ENCODE results near the gene EFCAB11.

EFCAB11 gene

DNA sequence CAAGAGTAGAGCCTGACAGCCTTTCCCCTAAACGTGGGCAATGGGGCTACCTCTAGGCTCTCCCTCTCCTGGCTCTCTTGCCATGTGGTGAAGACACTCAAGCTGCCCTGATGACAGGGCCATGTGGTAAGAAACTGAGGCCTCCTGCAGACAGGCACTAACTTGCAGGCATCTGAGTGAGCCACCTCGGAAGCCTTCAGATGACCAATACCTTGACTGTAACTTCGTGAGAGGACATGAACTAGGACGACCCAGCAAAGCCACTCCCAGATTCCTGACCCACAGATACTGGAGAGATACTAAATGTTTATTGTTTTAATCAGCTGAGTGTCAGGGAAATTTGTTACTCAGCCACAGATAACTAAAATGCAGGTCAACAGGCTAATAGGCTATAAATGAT, 96.4 kb downstream of the EFCAB11 start:
- Histone ChIP-seq H3F3A (ENCODE audit: control insufficient read depth, insufficient read depth) (no peaks in the 10 kb centered on the region), H3K9me2 (replicated peaks; ENCODE audit: control insufficient read depth, low read length) (no peaks in the 10 kb centered on the region; the same call in 1 of the 2 replicates), H3K4me3 (ENCODE audit: low read length) (no peak overlapping the region), H3K27me3 (ENCODE audit: control insufficient read depth, low read length) (no peaks in the 10 kb centered on the region), H4K20me1 (ENCODE audit: control insufficient read depth, insufficient read depth, low read depth, low read length) (no peaks in the 10 kb centered on the region), H3K36me3 (ENCODE audit: control insufficient read depth, low read length) (no peaks in the 10 kb centered on the region), H3K79me2 (ENCODE audit: control insufficient read depth, low read length) (no peaks in the 10 kb centered on the region), H3K9me3 (ENCODE audit: control insufficient read depth, insufficient read depth, low read length) (no peaks in the 10 kb centered on the region), H3K4me2 (ENCODE audit: low read length) (no peak overlapping the region), H3K27ac (ENCODE audit: low read depth, low read length) (no peak overlapping the region), H3K4me1 (ENCODE audit: control insufficient read depth, low read length) (no peaks in the 10 kb centered on the region)
- TF ChIP-seq, protein P1, sequence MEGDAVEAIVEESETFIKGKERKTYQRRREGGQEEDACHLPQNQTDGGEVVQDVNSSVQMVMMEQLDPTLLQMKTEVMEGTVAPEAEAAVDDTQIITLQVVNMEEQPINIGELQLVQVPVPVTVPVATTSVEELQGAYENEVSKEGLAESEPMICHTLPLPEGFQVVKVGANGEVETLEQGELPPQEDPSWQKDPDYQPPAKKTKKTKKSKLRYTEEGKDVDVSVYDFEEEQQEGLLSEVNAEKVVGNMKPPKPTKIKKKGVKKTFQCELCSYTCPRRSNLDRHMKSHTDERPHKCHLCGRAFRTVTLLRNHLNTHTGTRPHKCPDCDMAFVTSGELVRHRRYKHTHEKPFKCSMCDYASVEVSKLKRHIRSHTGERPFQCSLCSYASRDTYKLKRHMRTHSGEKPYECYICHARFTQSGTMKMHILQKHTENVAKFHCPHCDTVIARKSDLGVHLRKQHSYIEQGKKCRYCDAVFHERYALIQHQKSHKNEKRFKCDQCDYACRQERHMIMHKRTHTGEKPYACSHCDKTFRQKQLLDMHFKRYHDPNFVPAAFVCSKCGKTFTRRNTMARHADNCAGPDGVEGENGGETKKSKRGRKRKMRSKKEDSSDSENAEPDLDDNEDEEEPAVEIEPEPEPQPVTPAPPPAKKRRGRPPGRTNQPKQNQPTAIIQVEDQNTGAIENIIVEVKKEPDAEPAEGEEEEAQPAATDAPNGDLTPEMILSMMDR (IDR thresholded peaks at IDR 0.05; ENCODE audit: low read depth, low read length, poor library complexity, severe bottlenecking): no peak
- no peak for TF ChIP-seq EZH2phosphoT487 (IDR thresholded peaks at IDR 0.05; ENCODE audit: borderline replicate concordance, low read length)

DNA sequence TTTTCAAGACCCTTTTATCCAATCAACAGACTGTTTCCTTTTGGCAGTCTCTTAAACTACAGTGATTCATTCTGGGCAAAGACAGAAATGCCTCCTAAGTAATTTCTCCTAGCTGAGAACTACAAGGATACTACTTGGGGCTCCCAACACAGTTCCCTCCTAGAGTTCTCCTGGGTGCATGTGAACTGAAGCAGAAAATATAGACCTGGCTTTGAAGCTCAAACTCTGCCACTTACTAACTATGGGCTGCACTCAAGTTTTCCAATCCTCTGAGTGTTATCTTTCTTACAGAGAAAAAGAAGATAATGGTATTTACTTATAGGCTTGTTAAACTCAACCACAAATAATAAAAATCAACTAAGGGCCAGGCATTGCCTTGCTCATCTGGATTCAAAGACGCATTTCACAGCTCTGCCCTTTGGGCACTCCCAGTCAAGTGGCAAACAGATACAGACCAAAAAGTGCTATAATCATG, 97.6 kb downstream of the EFCAB11 start:
- Histone ChIP-seq H3K27ac (ENCODE audit: low read depth, low read length) (no peak overlapping the region), H3K4me2 (ENCODE audit: low read length) (no peak overlapping the region), H3K9me3 (ENCODE audit: control insufficient read depth, insufficient read depth, low read length) (no peaks in the 10 kb centered on the region), H3K36me3 (ENCODE audit: control insufficient read depth, low read length) (no peaks in the 10 kb centered on the region), H3F3A (ENCODE audit: control insufficient read depth, insufficient read depth) (no peaks in the 10 kb centered on the region), H3K9me2 (replicated peaks; ENCODE audit: control insufficient read depth, low read length) (no peaks in the 10 kb centered on the region; the same call in 1 of the 2 replicates), H3K27me3 (ENCODE audit: control insufficient read depth, low read length) (no peaks in the 10 kb centered on the region), H3K79me2 (ENCODE audit: control insufficient read depth, low read length) (no peaks in the 10 kb centered on the region), H3K4me3 (ENCODE audit: low read length) (no peak overlapping the region), H4K20me1 (ENCODE audit: control insufficient read depth, insufficient read depth, low read depth, low read length) (no peaks in the 10 kb centered on the region), H3K4me1 (ENCODE audit: control insufficient read depth, low read length) (no peaks in the 10 kb centered on the region)
- TF ChIP-seq, protein P1 (IDR thresholded peaks at IDR 0.05; ENCODE audit: low read depth, low read length, poor library complexity, severe bottlenecking): no peak
- no peak for TF ChIP-seq EZH2phosphoT487 (IDR thresholded peaks at IDR 0.05; ENCODE audit: borderline replicate concordance, low read length)

DNA sequence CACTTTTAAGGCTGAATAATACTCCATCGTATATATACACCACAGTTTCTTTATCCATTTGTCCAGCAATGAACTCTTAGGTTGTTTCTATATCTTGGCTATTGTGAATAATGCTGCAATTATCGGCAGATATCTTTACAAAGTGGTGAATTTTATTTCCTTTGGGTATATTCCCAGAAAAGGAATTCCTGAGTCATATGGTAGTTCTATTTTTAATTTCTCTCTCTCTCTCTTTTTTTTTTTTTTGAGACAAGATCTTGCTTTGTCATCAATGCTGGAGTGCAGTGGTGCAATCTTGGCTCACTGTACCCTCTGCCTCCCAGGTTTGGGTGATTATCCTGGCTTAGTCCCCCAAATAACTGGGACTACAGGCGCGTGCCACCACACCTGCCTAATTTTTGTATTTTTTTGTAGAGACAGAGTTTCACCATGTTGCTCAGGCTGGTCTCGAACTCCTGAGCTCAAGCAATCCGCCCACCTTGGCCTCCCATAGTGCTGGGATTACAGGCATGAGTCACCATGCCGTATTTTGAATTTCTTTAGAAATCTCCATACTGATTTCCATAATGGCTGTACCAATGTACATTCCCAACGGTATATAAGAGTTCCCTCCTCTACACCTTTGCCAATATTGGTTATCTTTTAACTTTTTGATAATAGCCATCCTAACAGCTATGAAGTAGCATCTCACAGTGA, 98.4 kb downstream of the EFCAB11 start:
- H3K4me2 ChIP-seq (ENCODE audit: low read length): no peak overlapping the region
- H3K79me2 ChIP-seq (ENCODE audit: control insufficient read depth, low read length): no peaks in the 10 kb centered on the region
- H3F3A ChIP-seq (ENCODE audit: control insufficient read depth, insufficient read depth): no peaks in the 10 kb centered on the region
- no peaks in the 10 kb centered on the region for H3K9me3 ChIP-seq (ENCODE audit: control insufficient read depth, insufficient read depth, low read length)
- TF ChIP-seq, protein P1 (IDR thresholded peaks at IDR 0.05; ENCODE audit: low read depth, low read length, poor library complexity, severe bottlenecking): no peak
- no peak for TF ChIP-seq EZH2phosphoT487 (IDR thresholded peaks at IDR 0.05; ENCODE audit: borderline replicate concordance, low read length)
- no peaks in the 10 kb centered on the region for H3K36me3 ChIP-seq (ENCODE audit: control insufficient read depth, low read length)
- no peaks in the 10 kb centered on the region for H3K4me1 ChIP-seq (ENCODE audit: control insufficient read depth, low read length)
- no peaks in the 10 kb centered on the region; the same call in 1 of the 2 replicates for H3K9me2 ChIP-seq (replicated peaks; ENCODE audit: control insufficient read depth, low read length)
- no peaks in the 10 kb centered on the region for H4K20me1 ChIP-seq (ENCODE audit: control insufficient read depth, insufficient read depth, low read depth, low read length)
- no peak overlapping the region for H3K4me3 ChIP-seq (ENCODE audit: low read length)
- no peaks in the 10 kb centered on the region for H3K27me3 ChIP-seq (ENCODE audit: control insufficient read depth, low read length)
- no peak overlapping the region for H3K27ac ChIP-seq (ENCODE audit: low read depth, low read length)
